Measurements from ENCODE around the gene PRM2. TPM values are rescaled to one million over a fixed set of nuclear protein-coding genes. Genes with fewer than 3 reads are reported as not detected.

The PRM2 gene
- total and polyA plus RNA-seq, 2 donors (not counting 1 experiment from before 2014, with no cell fraction given): not detected

GRCh38 chr16:11302977-11303376 lies 26.7 kb upstream of the PRM2 start:
- no peak overlapping the region for H2AFZ ChIP-seq (ENCODE audit: low read length)
- H3K9me3 ChIP-seq (ENCODE audit: control insufficient read depth, insufficient read depth, low read depth, low read length): no peaks in the 10 kb centered on the region
- H3K9ac ChIP-seq (ENCODE audit: insufficient read depth, low read length): no peak overlapping the region
- H3K4me2 ChIP-seq (ENCODE audit: extremely low read depth, insufficient read depth, low read length): no peak overlapping the region
- no peaks in the 10 kb centered on the region for H3K4me1 ChIP-seq (ENCODE audit: control insufficient read depth, extremely low read depth, insufficient read depth, low read length)
- H3K36me3 ChIP-seq (ENCODE audit: control insufficient read depth, insufficient read depth, low read length): no peaks in the 10 kb centered on the region
- H3K79me2 ChIP-seq (ENCODE audit: control insufficient read depth, insufficient read depth, low read length): no peaks in the 10 kb centered on the region
- DNase-seq (ENCODE audit: low read depth in 2 of 2): no peak
- H3K27me3 ChIP-seq (ENCODE audit: control insufficient read depth, insufficient read depth, low read length): no peaks in the 10 kb centered on the region
- no peak overlapping the region for H3K4me3 ChIP-seq (replicated peaks in 1 of 4; ENCODE audit: control extremely low read depth in 1 of 4, insufficient read depth in 1 of 4, low read depth in 3 of 4, low read length in 4 of 4)
- H4K20me1 ChIP-seq (ENCODE audit: control insufficient read depth, extremely low read depth, insufficient read depth, low read length): no peaks in the 10 kb centered on the region
- TF ChIP-seq EZH2 (IDR thresholded peaks at IDR 0.05; ENCODE audit: low read length, missing control alignments): no peak
- no peak for TF ChIP-seq CTCF (conservative IDR thresholded peaks at IDR 0.05 in 1 of 2, IDR thresholded peaks at IDR 0.05 in 1 of 2; ENCODE audit: low read depth in 1 of 2, low read length in 2 of 2)
- H3K27ac ChIP-seq (ENCODE audit: insufficient read depth, low read length): no peak overlapping the region

GRCh38 chr16:11301645-11302501 lies 25.6 kb upstream of the PRM2 start:
- Histone ChIP-seq H3K27me3 (ENCODE audit: control insufficient read depth, insufficient read depth, low read length) (no peaks in the 10 kb centered on the region), H3K36me3 (ENCODE audit: control insufficient read depth, insufficient read depth, low read length) (no peaks in the 10 kb centered on the region), H3K9ac (ENCODE audit: insufficient read depth, low read length) (no peak overlapping the region), H2AFZ (ENCODE audit: low read length) (no peak overlapping the region), H3K4me3 (replicated peaks in 1 of 4; ENCODE audit: control extremely low read depth in 1 of 4, insufficient read depth in 1 of 4, low read depth in 3 of 4, low read length in 4 of 4) (no peak overlapping the region), H3K4me1 (ENCODE audit: control insufficient read depth, extremely low read depth, insufficient read depth, low read length) (peaks cover 4% of the 10 kb centered on the region), H4K20me1 (ENCODE audit: control insufficient read depth, extremely low read depth, insufficient read depth, low read length) (no peaks in the 10 kb centered on the region), H3K79me2 (ENCODE audit: control insufficient read depth, insufficient read depth, low read length) (no peaks in the 10 kb centered on the region), H3K9me3 (ENCODE audit: control insufficient read depth, insufficient read depth, low read depth, low read length) (no peaks in the 10 kb centered on the region), H3K27ac (ENCODE audit: insufficient read depth, low read length) (no peak overlapping the region), H3K4me2 (ENCODE audit: extremely low read depth, insufficient read depth, low read length) (no peak overlapping the region)
- peak in 1 of 2 donors; percentile 27 for DNase-seq (ENCODE audit: low read depth in 2 of 2)
- TF ChIP-seq CTCF (conservative IDR thresholded peaks at IDR 0.05 in 1 of 2, IDR thresholded peaks at IDR 0.05 in 1 of 2; ENCODE audit: low read depth in 1 of 2, low read length in 2 of 2): no peak
- TF ChIP-seq EZH2 (IDR thresholded peaks at IDR 0.05; ENCODE audit: low read length, missing control alignments): no peak

- H3K9ac ChIP-seq (ENCODE audit: insufficient read depth, low read length): no peak overlapping the region
- peaks cover 5% of the 10 kb centered on the region for H3K4me1 ChIP-seq (ENCODE audit: control insufficient read depth, extremely low read depth, insufficient read depth, low read length)
- H3K4me3 ChIP-seq (replicated peaks in 1 of 4; ENCODE audit: control extremely low read depth in 1 of 4, insufficient read depth in 1 of 4, low read depth in 3 of 4, low read length in 4 of 4): no peak overlapping the region
- no peak overlapping the region for H3K4me2 ChIP-seq (ENCODE audit: extremely low read depth, insufficient read depth, low read length)
- no peaks in the 10 kb centered on the region for H3K9me3 ChIP-seq (ENCODE audit: control insufficient read depth, insufficient read depth, low read depth, low read length)
- H4K20me1 ChIP-seq (ENCODE audit: control insufficient read depth, extremely low read depth, insufficient read depth, low read length): no peaks in the 10 kb centered on the region
- no peak overlapping the region for H2AFZ ChIP-seq (ENCODE audit: low read length)
- H3K27me3 ChIP-seq (ENCODE audit: control insufficient read depth, insufficient read depth, low read length): no peaks in the 10 kb centered on the region
- no peaks in the 10 kb centered on the region for H3K36me3 ChIP-seq (ENCODE audit: control insufficient read depth, insufficient read depth, low read length)
- TF ChIP-seq EZH2 (IDR thresholded peaks at IDR 0.05; ENCODE audit: low read length, missing control alignments): no peak
- TF ChIP-seq CTCF (conservative IDR thresholded peaks at IDR 0.05 in 1 of 2, IDR thresholded peaks at IDR 0.05 in 1 of 2; ENCODE audit: low read depth in 1 of 2, low read length in 2 of 2): no peak
- no peak overlapping the region for H3K27ac ChIP-seq (ENCODE audit: insufficient read depth, low read length)
- DNase-seq (ENCODE audit: low read depth in 2 of 2): no peak
- no peaks in the 10 kb centered on the region for H3K79me2 ChIP-seq (ENCODE audit: control insufficient read depth, insufficient read depth, low read length)
These were observed 24.2 kb upstream of the PRM2 start for GRCh38 chr16:11300560-11300892.

Data from fibroblast of lung (primary cell).